ENCODE measurements around the gene PRAMEF1. TPM values are rescaled to one million over a fixed set of nuclear protein-coding genes. Genes with fewer than 3 reads are reported as not detected.

The PRAMEF1 gene
- total and polyA plus RNA-seq, 2 of the 13 experiments (the other 11 are each of a cell fraction or from before 2014, with no cell fraction given) = not detected

DNA sequence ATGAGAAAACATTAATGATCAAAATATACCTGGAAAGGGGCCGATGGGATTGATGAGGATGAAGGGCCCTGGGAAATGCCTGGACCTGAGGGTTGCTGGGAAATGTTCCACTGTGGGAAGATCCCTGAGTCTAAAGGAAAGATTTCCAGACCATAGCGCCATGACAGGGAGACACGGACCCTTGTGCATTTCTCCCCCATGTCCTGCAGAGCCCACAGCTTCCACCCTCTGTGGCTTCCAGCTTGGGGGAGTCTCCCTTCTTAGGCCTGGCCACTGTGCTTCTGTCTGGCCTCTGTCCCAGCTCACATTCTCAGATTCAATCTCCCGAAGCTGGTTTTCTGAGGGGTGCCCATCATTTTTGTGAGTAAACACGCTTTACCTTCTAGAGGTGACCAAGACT lies 18.7 kb upstream of the PRAMEF1 start (continued):
- TF ChIP-seq ZNF407 (CRISPR knock-in tag; IDR thresholded peaks at IDR 0.05; ENCODE audit: not compliant biosample characterization) = no peak
- no peak for TF ChIP-seq ARNT2 (CRISPR knock-in tag; IDR thresholded peaks at IDR 0.05; ENCODE audit: low read depth)
- TF ChIP-seq SATB2 (CRISPR knock-in tag; IDR thresholded peaks at IDR 0.05) = no peak
- no peak for TF ChIP-seq ZNF761 (CRISPR knock-in tag; conservative IDR thresholded peaks at IDR 0.05)
- TF ChIP-seq ZNF562 (CRISPR knock-in tag; IDR thresholded peaks at IDR 0.05; ENCODE audit: borderline replicate concordance) = no peak
- TF ChIP-seq, protein P1, sequence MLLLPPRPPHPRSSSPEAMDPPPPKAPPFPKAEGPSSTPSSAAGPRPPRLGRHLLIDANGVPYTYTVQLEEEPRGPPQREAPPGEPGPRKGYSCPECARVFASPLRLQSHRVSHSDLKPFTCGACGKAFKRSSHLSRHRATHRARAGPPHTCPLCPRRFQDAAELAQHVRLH (CRISPR knock-in tag; IDR thresholded peaks at IDR 0.05; ENCODE audit: borderline replicate concordance, low read depth) = no peak

Measured in HepG2 (cell line).